Right hindlimb (tissue), 1 donor: ENCODE results near the gene MRAS.
"Not testable (repeated sequence)": the region's sequence is repeated elsewhere in the genome, so short reads cannot be mapped to it uniquely, and the experiment has no call there.

Source experiments
- DNase-seq: peaks from one replicate; pipeline ENCODE4 v3.0.0-alpha.2; 2018

Gene MRAS

GRCh38 chr3:138367911-138368310 is 19.5 kb downstream of the MRAS start:
- DNase-seq = peak; percentile 79

- DNase-seq = no peak
These were observed 20.9 kb downstream of the MRAS start for GRCh38 chr3:138369151-138369900.

GRCh38 chr3:138370321-138370720 is 21.9 kb downstream of the MRAS start:
- DNase-seq = no peak

- no peak for DNase-seq
These were observed 22.9 kb downstream of the MRAS start for GRCh38 chr3:138371070-138371965.

- no peak for DNase-seq
These were observed 24.8 kb downstream of the MRAS start for GRCh38 chr3:138373087-138373735.

GRCh38 chr3:138373736-138374094 is 25.3 kb downstream of the MRAS start:
- DNase-seq = no peak

GRCh38 chr3:138374573-138375134 is 26.3 kb downstream of the MRAS start:
- DNase-seq = no peak

GRCh38 chr3:138375447-138375846 is 27.1 kb downstream of the MRAS start:
- DNase-seq = no peak

- no peak for DNase-seq
These were observed 28.3 kb downstream of the MRAS start for GRCh38 chr3:138376663-138377062.

GRCh38 chr3:138377212-138377611 is 28.8 kb downstream of the MRAS start:
- not testable (repeated sequence) for DNase-seq

- no peak for DNase-seq
These were observed 29.4 kb downstream of the MRAS start for GRCh38 chr3:138377804-138378203.

GRCh38 chr3:138378331-138378730 is 30.0 kb downstream of the MRAS start:
- DNase-seq = no peak

GRCh38 chr3:138378990-138379389 is 30.6 kb downstream of the MRAS start:
- no peak for DNase-seq

- no peak for DNase-seq
These were observed 33.1 kb downstream of the MRAS start for GRCh38 chr3:138381413-138381901.

GRCh38 chr3:138381950-138382715 is 33.8 kb downstream of the MRAS start:
- no peak for DNase-seq

- no peak for DNase-seq
These were observed 35.5 kb downstream of the MRAS start for GRCh38 chr3:138383715-138384465.

- DNase-seq = no peak
These were observed 36.2 kb downstream of the MRAS start for GRCh38 chr3:138384531-138384930.

- DNase-seq = no peak
These were observed 36.6 kb downstream of the MRAS start for GRCh38 chr3:138384976-138385375.

GRCh38 chr3:138389144-138389601 is 40.8 kb downstream of the MRAS start:
- no peak for DNase-seq

- no peak for DNase-seq
These were observed 41.6 kb downstream of the MRAS start for GRCh38 chr3:138389841-138390581.

- DNase-seq = no peak
These were observed 42.2 kb downstream of the MRAS start for GRCh38 chr3:138390582-138390932.
